ENCODE measurements around the gene HIVEP3.

GRCh38 chr1:41648230-41648629 is 270.5 kb downstream of the HIVEP3 start:
- TF ChIP-seq CTCF (IDR thresholded peaks at IDR 0.05; ENCODE audit: borderline replicate concordance, extremely low read depth, low read length, poor library complexity, severe bottlenecking): no peak
- no peak for TF ChIP-seq EZH2 (IDR thresholded peaks at IDR 0.05; ENCODE audit: borderline replicate concordance, low read depth, low read length, severe bottlenecking)

Measured in DND-41 (cell line).